GM21717 (cell line): Measurements from ENCODE around the gene KHNYN.
"Not testable (repeated sequence)": the region's sequence is repeated elsewhere in the genome, so short reads cannot be mapped to it uniquely, and the experiment has no call there.

ENCODE experiments used
- ATAC-seq: cut with Tn5 transposase; IDR thresholded peaks from one replicate; pipeline ENCODE4 v1.9.1; 2021; ENCODE audit warnings: mild to moderate bottlenecking, moderate library complexity; ENCODE audit not compliant: unreplicated experiment

The KHNYN gene

GRCh38 chr14:24437020-24437735 is 7.4 kb downstream of the KHNYN start:
- no peak for ATAC-seq

GRCh38 chr14:24437736-24438067 is 7.9 kb downstream of the KHNYN start:
- ATAC-seq = no peak

- ATAC-seq = no peak
These were observed 8.7 kb downstream of the KHNYN start for GRCh38 chr14:24438223-24439097.

- ATAC-seq = no peak
These were observed 9.5 kb downstream of the KHNYN start for GRCh38 chr14:24439257-24439656.

GRCh38 chr14:24439830-24440605 is 10.3 kb downstream of the KHNYN start:
- ATAC-seq = no peak

GRCh38 chr14:24440606-24441399 is 11.0 kb downstream of the KHNYN start:
- ATAC-seq = no peak

- no peak for ATAC-seq
These were observed 11.7 kb downstream of the KHNYN start for GRCh38 chr14:24441485-24441884.

GRCh38 chr14:24441904-24442239 is 12.1 kb downstream of the KHNYN start:
- ATAC-seq = no peak

- peak; percentile 82 for ATAC-seq
These were observed 12.7 kb downstream of the KHNYN start, which contains the start of gene SDR39U1 for GRCh38 chr14:24442240-24443052. TSS of gene SDR39U1 (minus strand) at chr14:24442776. CDS start at chr14:24442769, 7 bp downstream.

GRCh38 chr14:24443053-24443665 is 13.4 kb downstream of the KHNYN start:
- no peak for ATAC-seq

GRCh38 chr14:24450828-24451227 is 21.1 kb downstream of the KHNYN start:
- ATAC-seq = not testable (repeated sequence)

- no peak for ATAC-seq
These were observed 27.2 kb downstream of the KHNYN start for GRCh38 chr14:24456980-24457379.

GRCh38 chr14:24458736-24459135 is 29.0 kb downstream of the KHNYN start:
- no peak for ATAC-seq

GRCh38 chr14:24459331-24459730 is 29.6 kb downstream of the KHNYN start:
- ATAC-seq = no peak

- no peak for ATAC-seq
These were observed 31.6 kb downstream of the KHNYN start for GRCh38 chr14:24461336-24461735.

- ATAC-seq = no peak
These were observed 33.5 kb downstream of the KHNYN start for GRCh38 chr14:24463017-24463883.

GRCh38 chr14:24463884-24464785 is 34.4 kb downstream of the KHNYN start:
- ATAC-seq = no peak
